Measurements from ENCODE around the gene ASTN1.

- no peak for TF ChIP-seq CTCF (conservative IDR thresholded peaks at IDR 0.05; ENCODE audit: low read length)
- no peak for TF ChIP-seq EZH2phosphoT487 (IDR thresholded peaks at IDR 0.05; ENCODE audit: borderline replicate concordance)
Measured at GRCh38 chr1:177171536-177172123, 7.1 kb upstream of the ASTN1 start.

Data from Loucy (cell line).